Smooth muscle cell of the brain vasculature (primary cell): ENCODE data around the gene OSBPL6.

Experiments
- DNase-seq: peaks from one replicate; pipeline ENCODE4 v3.0.0-alpha.2; 2012; ENCODE audit warnings: low read depth, low spot score

OSBPL6 gene

DNA sequence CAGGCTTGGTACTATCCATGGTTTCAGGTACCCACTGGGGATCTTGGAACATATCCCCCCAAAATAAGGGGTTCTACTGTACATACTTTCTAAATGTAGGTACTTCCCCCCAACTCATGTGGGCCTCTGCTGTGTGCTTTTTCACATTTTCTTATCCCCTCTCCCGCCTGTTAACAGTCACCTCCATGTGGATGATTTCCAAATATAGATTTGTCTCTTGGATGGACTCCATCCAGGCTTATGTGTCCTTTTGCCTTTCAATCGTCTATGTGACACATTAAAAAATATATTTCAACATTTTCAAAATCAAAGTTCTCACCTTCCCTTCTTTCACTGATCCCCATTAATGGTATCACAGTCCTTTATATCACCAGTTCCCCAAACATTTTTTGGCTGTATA, 44.4 kb downstream of the OSBPL6 start:
- DNase-seq, result no peak

- DNase-seq, result peak; percentile 72
Measured at GRCh38 chr2:178241844-178242551, 47.7 kb downstream of the OSBPL6 start.

GRCh38 chr2:178242552-178242883, 48.2 kb downstream of the OSBPL6 start:
- no peak for DNase-seq

- no peak for DNase-seq
Measured at GRCh38 chr2:178243961-178244360, 49.6 kb downstream of the OSBPL6 start.

DNA sequence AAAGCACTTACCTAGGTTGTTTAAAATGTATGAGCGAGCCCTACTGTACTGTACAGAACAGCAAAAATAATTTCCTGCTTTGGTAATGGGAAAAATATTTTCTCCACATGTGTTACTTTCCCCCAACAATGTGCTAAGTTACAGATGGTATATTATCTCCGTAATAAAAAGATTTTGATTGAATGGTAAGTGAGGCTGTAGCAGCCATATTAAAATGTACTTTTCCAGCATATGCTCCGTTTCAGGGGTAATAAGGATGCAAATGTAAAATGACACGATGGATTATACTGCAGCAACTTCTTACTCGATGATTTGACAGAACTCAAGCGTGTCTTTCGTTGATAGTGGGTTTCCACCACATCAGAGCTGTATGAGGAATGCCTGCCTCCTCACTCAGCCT, 50.5 kb downstream of the OSBPL6 start:
- no peak for DNase-seq

DNA sequence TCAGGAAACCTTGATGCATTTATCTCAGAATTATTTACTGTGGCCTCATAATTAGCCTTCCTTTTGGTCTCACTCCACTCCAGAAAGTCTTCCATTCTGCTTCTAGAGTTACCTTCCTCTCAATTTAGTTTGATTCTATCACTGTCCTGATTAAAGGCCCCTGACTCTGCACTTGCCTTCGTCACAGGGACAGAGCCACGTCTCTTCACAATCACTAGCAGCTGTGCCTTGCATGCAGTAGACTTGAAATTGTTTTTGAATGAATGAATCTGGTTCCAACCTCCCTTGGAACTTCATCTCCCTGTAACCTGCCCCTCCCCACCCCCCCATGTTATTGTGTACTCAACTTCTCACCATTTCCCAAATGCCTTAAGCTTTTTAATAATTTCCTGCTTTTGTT, 52.4 kb downstream of the OSBPL6 start:
- no peak for DNase-seq

DNA sequence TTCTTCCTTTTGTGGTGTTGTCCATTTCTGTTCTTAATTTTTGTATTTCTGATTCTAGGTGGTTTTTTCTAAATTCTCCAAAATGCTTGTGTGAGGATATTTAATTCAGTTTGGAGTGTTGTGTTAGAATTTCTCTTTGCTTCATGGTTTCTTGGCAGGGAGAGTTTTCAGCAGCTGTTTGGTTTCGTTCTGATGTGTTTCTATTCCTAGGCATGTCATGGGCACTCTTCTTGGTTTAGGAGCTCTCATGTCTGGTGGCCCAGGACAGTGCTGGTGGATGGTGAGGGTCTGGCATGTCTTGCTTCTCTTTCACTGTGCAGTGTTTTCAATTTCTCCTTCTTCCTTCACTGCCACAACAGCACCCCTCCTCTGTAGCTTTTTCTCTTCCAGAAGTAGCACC, 52.9 kb downstream of the OSBPL6 start:
- no peak for DNase-seq

GRCh38 chr2:178250429-178250828, 56.1 kb downstream of the OSBPL6 start:
- DNase-seq, result no peak

DNA sequence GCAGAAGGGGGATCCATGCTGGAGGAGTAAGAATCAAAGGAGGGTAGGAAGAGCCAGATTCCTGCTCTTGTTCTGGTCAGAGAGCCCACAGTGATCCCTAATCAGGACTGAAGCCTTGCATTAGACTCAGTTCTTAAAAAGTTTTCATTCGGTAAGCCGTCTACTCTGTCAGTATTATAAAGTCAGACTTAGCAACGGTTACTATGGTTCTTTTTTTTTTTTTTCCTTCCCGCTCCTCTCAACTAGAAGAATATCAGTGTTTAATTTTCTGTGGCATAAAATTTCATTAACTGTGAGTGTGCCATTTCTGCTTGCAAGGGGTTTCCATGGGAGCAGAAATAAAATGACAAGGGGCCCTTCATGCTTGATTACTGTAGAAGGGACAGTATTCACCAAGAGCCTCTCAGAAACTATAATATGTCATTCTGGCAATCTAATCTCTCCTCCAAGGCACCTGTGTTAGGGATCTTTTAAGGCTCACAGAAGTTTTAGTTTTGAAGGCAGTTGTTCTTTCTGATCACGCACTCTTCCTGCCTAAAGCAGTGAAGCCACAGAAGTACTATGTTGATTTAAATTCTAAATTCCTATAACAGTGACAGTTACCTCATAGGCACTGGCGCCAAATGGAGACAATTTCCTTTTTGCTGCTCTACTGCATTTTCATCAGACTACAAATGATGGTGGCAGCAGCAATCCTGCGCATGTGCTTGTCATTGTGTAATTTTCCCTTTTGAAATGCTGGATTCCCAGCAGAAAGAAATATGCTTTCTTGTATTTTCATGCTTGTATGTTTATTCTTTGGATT, 57.0 kb downstream of the OSBPL6 start:
- no peak for DNase-seq

GRCh38 chr2:178256382-178257042, 62.2 kb downstream of the OSBPL6 start:
- no peak for DNase-seq

DNA sequence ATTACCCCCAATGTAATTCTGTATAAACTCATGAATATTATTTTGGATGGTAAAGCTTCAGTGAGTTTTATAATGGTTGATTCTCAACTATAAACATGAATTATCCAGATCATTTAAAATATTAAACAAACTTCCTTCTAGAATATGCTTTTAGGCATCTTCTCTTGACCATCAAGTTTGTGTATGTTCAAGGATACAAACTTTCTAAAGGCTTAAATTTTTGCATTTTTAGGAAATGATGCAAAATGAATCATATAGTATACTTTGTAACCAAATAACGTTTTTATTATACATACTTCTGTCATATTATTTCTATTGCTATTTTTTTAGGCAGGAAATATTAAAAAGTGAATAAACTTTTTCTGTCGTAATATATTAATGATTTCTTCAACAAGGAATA, 62.8 kb downstream of the OSBPL6 start:
- no peak for DNase-seq

DNA sequence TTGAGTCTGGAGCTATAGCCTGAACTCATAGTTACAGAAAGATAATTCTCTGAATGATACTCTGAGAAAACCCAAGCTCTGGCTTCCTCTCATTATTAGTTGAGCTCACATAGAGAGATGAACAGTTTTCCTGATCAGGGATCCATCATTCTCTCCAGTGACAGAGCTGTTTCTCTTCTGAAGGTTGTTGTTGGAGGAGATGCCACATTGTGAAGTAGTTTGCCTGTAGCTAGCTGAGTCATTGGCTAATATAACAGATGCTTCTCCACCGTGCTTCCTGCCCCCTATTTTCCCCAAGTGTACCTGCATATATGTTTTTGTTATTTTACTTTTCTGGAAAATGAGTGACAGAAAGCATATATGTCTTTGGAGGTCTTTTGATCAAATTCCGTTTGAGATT, 64.6 kb downstream of the OSBPL6 start:
- no peak for DNase-seq

DNA sequence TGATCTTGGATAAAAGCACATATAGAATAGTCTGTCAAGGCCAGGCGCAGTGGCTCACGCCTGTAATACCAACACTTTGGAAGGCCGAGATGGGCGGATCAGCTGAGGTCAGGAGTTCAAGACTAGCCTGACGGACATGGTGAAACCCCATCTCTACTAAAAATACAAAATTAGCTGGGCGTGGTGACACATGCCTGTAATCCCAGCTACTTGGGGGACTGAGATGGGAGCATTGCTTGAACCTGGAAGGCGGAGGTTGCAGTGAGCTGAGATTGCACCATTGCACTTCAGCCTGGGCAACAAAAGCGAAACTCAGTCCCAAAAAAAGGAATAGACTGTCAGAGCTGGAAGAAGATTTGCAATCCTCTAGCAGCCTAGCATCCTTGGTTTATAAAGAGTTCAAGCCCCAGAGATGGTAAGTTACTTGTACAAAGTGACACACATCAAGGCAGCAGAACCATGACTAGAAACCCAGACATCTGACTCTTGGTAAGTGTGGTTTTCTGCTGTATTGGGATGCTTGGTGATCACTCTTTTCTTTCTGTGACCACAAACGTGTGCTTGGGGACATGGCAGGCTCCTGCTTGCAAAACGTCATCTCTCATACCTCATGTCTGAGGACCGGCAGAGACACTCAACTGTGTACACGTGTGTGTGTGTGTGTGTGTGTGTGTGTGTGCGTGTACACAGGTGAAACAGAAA, 69.0 kb downstream of the OSBPL6 start:
- DNase-seq, result no peak

DNA sequence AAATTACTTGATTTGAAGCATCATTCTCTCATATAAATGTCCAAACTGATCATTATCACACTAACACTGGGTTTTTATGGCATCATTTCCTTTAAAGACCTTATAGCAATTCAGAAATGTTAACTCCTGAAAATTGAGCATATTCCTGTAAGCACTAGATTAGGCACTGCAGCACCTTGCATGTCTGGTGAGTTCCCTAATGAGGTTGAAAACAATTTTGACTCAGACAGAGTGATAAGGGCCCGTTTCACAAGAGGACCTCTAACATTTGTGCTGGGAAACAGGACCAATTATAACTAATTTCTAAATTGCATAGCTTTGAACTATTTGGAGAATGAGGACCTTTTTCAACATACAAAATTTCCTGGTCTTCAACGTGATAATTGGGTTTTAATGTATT, 69.9 kb downstream of the OSBPL6 start:
- DNase-seq, result no peak

DNA sequence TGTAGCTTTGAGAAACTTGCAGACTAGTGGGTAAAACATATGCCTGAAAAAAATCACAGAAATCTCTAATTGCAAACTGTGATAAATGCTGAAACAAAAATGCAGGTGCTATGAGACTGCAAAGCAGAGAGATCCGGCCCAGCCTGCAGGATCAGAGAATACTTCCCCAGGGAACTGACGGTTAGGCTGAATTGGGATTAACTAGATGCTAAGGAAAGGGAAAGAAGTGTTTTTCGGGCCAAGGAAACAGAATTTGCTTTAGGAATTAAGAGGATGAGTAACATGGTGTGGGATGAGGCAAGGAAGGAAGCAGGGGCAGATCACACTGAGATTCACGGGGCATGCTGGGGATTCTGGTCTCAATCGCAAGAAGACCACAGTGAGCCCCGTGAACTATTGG, 71.5 kb downstream of the OSBPL6 start:
- no peak for DNase-seq

- no peak for DNase-seq
Measured at GRCh38 chr2:178266445-178266844, 72.1 kb downstream of the OSBPL6 start.

DNA sequence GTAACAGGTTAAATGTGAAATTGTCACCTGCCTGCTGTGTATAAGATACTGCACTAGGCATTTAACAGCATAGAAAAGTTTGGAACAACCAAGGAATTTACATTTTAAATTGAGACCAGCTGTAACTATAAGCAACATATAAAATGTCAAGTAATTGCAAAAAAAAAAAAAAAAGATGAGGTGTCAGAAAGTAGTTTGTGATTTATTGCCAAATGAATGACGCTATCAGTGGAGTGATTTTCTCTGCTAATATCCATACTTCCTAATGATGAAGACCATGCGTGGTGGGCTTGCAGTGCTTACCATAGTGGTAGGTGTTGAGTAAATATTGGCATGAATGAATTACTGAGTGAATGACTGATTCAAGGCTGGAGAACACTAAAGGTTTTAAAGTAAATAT, 73.3 kb downstream of the OSBPL6 start:
- no peak for DNase-seq

GRCh38 chr2:178268435-178268834, 74.1 kb downstream of the OSBPL6 start:
- no peak for DNase-seq

DNA sequence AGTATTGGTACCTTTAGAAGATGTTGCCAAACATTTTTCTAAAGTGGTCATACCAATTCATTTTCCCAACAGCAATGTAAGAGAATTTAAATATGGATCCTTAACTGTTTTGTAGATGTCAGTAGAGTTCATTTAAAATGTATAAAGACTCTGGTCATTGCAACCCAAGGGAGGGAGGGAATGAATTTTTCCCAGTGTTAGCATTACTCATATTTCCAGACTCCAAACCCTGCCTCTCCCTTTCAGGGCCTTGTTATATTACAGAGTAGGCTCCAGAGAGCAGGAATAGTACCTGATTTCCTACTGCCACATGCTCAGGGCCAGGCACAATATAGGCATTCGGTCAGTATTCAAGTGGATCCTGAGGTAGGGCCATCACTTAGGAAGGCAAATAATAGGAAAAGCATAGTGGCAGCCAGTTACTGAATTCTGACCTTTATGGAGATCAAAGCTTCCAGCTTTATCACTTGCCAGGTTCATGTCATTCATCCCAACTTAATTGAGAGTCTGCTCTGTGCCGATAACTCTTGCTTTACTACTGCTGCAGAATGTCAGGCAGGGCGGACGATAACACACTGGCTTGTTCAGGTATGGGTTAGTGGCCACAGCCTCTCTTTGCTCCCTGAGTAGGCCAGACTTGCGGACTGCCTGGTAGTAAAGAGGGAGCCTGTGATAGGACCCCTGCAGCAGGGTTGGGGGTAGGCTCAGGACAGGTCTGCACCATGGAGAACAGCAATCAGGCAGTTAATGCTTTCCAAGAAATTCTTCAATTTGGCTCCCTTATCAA, 75.3 kb downstream of the OSBPL6 start:
- DNase-seq, result no peak

- DNase-seq, result no peak
Measured at GRCh38 chr2:178270338-178270737, 76.0 kb downstream of the OSBPL6 start.

DNA sequence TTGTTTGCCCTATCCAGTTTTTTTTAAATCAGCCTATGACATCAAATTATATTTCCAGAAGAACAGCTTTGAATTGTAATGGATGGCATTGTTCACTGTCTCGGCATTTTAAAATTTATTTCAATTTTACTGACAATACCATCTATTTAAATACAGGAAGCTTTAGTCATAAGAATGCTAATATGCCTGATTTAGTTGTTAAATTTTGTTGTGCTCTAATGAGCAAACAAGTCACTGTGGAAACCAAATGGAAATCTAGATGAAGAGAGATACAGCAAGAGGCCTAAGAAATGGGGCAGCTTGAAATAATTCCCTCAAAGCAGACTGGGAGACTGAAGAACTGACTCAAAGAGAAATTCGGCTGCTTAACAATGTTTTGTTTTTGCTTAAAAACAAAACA, 76.8 kb downstream of the OSBPL6 start:
- DNase-seq, result no peak
